Activated gamma-delta T cell (primary cell): Measurements from ENCODE around the gene BTBD7.

Experiments
- DNase-seq: peaks from one replicate; lab custom pipeline; 2025; lab: John Stamatoyannopoulos, UW

Gene BTBD7

DNA sequence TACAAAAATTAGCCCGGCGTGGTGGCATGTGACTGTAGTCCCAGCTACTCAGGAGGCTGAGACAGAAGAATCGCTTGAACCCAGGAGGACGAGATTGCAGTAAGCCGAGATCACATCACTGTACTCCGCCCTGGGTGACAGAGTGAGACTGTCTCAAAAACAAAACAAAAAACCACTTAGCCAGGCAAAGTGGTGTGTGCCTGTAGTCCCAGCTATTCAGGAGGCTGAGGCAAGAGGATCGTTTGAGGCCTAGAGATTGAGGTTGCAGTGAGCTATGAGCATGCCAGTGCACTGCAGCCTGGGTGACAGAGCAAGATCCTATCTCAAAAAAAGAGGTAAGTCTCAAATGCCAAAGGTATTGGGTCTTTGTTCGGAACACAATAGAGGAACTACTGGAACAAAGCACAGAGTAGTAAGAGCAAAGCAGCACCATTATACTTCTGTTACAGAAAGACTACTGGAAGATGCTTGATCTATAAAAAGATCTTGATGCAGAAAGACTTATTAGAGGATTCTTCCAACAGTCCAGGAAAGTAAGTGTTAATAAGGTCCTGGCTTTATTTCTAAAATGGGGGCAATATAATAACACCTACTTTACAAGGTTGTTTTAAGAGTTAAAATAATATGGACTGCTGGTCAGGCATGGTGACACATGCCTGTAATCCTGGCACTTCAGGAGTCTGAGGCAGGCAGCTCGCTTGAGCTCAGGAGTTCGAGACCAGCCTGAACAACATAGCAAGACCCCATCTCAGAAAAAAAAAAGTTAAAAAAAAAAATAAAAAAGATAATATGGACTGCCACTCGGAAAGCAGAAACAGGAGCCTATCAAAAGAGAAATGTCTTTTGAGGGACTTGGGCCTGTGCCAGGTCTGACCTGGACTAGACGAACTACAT lies 29.9 kb downstream of the BTBD7 start:
- DNase-seq = no peak

GRCh38 chr14:93301821-93302447 lies 30.9 kb downstream of the BTBD7 start:
- DNase-seq = no peak

DNA sequence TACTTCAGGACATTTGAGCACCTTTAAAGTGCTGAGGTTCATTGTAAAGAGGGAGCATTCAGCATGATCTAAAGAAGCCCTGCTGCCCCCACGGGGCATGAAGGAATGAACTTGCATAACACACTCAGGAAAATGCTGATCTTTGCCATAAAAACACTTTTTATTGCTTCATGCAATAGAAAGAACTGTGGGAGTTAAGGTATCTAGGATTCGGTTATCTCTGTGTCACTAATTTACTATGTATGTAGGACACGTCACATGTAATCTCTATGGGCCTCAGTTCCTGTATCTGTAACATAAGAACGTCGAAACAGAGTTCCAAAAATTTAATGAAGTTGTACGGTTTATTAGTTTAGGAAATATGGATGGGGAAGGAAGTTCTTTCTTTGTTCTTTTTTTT lies 33.0 kb downstream of the BTBD7 start:
- DNase-seq = no peak

DNA sequence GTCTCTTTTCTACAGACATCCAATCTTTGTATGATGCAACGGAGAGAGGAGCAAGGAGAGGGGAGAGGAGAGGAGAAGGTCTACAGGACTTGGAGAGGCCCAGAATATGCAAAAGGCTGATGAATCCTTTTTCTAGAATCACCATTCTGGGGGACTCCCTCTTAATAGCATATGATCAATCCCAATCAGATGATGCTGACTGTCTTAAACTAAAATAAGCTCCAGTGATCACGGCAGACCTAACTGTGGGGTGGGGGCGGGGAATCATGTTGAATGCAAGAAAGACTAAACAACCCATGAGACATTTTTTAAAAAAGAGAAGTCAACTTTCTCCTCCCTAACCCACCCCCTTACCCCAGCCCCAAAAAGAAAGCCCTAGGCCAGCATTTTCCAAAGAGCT lies 33.4 kb downstream of the BTBD7 start:
- no peak for DNase-seq

GRCh38 chr14:93295541-93296220 lies 37.2 kb downstream of the BTBD7 start:
- no peak for DNase-seq

DNA sequence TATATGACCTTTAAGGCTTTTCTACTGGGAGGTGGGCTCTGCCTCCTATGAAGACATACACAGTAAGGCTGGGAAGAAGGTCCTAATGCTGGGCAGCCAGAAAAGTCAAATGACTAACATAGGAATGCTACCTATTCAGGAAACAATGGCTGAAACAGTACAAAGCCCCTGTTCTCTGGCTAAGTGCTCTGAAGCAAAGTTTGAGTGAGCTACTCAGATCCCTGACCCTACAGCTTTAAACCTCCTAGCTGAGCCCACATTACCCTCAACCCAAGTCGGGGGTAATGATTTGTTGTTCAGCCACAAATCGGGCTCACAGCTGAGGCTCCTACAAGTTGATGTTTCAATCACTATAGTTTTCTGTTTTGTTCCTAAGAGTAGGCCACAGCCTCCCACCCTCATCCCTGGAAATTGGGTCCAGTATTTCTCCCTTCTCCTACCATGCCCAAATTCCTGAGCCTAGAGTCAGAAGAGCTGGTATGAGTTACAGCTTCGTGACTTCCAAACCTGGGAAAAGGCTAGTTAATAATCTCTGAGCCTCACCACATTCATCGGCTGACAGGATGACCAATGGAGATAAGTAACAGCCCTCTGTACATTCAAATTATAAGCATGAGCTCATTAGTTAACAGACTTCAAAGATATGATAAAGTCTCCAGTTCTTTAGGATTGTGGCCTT lies 46.5 kb downstream of the BTBD7 start:
- DNase-seq = no peak

DNA sequence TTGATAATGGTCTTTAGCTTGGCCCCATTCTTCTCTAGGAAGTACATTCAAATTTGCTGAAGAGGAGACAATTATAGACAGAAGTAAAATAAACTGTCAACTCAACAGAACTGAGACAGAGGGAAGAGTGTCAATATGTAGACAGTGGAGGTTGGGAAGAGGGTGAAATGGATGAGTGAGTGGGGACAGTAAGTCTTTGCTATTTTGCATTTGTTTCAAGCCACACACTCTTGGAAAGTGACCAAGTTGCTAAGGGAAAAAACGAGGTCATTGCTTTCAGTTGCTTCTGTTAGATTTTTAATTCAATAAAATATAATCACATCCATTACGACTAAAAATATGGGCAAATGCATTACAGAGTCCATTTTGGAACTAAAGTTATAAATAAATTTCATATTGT lies 47.8 kb downstream of the BTBD7 start:
- DNase-seq = no peak

- DNase-seq = no peak
These were observed 50.9 kb downstream of the BTBD7 start for GRCh38 chr14:93281937-93282336.

- DNase-seq = no peak
These were observed 52.1 kb downstream of the BTBD7 start for GRCh38 chr14:93280743-93281142.

DNA sequence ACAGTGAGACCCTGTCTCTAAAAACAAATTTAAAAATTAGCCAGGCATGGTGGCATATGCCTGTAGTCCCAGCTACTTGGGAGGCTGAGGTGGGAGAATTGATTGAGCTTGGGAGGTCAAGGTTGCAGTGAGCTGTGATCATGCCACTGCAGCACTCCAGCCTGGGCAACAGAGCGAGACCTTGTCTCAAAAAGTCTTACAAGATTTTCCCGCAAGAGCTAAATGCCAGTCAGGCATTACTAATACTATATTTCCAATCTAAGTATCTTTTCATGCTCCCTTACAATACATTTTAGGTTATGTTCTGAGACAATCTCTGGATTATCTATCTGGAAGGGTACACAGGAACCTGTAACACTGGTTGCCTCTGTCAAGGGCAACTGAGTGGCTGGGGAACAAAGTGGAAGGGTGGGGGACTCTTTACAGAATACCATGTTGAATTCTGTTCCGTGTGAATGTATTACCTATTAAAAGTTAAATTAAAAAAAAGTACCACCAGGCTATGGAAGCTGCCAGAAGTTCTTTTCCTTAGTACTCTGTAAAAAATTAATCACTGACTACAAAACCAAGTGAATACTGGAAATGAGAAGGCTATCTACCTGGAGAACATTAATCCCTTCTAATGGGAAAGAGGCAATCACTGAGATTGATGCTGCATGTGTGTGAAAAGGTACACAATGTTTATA lies 56.7 kb downstream of the BTBD7 start:
- DNase-seq = no peak

- DNase-seq = no peak
These were observed 58.6 kb downstream of the BTBD7 start for GRCh38 chr14:93274055-93274806.

DNA sequence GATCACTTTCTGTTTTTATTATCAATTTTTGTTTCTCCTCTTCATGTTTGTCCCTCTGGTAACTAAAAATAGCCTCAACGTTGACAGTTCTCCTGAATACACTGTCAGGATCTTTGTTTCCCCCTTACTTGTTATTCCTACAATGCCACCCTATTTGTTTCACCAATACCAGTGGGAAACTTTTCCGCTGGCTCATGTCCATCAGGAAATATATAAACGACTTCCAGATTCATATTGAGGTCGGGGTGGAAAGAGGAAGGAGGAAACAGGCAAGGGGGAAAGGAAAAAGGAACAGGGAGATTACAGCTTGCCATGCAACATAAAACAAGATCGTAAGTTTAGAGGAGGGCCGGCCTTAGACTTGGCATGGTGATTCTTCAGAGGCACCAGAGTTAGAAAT lies 61.7 kb downstream of the BTBD7 start:
- DNase-seq = no peak

DNA sequence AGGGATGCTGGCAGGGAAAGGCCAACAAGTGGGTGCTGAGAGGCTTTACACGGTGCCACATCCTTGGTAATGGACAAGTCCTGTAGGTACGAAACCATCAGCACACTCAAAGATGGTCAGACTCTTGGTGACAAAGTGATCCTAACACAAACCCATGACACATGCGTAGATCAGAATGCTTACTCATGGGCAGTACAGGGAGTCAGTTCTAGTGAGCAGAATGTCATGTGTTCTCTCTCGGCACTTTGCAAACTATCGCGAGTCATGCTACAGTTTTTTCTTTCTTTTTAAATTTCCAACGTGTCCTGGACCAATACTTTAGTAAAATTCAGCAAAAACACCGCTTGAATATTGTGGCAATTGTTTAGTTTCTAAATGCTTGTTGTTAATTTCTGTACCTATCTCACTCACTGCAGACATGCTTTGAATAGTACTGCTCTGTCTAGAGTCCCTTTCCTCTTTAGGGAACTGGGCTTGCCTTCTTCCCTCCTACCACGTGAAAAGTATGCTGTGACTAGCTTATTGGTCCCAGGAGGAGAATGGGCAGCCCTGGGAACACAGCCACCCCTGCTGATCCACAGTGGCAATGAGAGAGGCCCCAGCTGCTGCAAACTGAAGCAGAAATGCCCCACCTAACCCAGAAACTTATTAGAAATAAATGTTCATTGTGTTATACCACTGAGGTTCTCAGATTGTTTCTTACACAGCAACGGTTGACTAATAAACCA lies 63.3 kb downstream of the BTBD7 start:
- DNase-seq = no peak

DNA sequence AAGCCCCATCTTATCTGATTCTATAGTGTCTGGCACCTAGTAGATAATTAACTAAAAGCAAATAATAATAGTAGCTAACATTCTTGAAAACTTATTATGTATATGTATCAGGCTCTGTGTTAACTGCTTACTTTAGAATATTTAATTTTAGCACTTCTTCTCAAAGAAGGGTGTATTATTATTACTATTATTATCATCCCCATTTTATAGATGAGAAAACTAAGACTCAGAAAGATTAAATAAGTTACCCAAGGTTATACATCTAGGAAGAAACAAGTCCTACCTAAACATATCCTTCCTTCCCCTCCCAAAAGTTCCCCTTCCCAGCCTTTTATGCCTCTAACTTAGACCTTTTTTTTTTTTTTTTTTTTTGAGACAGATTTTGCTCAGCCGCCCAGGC lies 64.4 kb downstream of the BTBD7 start:
- no peak for DNase-seq

DNA sequence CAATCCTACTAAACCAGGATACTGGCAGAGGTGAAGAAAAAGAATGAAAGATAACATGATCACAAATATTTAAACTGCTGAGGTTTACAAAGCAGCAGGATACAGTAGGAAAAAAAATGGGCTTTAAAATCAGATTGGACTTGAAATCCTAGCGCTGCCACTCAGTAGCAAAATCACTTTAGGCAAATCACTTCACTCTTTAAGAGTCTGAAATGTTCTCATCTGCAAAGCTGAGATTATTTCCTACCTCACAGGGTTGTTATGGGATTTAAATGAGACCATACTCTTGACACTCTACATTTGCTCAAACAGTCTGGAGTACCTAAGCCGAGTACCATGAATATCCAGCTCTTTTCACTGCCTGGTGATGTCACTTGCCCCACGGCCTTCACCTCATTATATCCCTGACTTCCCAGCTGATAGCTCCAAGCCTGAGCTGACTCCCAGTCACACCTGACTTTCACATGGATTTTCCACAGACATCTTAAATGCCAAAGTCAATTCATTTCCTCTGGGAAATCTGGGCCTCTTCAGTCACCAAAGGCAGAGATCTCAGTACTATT lies 65.6 kb downstream of the BTBD7 start:
- DNase-seq = no peak

DNA sequence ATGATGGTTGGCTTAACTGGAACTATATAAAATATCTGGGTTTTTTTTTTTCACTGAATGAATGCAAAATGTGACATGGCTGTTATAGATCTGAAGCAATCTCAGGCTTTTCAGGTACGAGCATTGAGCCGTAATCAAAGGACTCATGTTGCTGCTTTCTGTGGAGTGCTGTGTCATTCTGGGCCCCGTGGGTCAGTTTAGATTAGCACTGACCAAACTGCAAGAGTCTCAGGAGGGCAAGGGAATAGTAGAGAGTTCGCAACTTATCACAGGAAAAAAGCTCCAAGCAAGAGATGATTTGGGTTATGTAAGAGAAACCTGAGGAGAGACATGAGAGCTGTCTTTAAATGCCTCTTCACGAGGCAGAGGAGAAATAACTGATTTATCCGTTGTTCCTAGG lies 66.7 kb downstream of the BTBD7 start:
- DNase-seq = no peak

GRCh38 chr14:93263416-93263815 lies 69.4 kb downstream of the BTBD7 start:
- DNase-seq = no peak

- DNase-seq = no peak
These were observed 70.4 kb downstream of the BTBD7 start for GRCh38 chr14:93262446-93262845.

DNA sequence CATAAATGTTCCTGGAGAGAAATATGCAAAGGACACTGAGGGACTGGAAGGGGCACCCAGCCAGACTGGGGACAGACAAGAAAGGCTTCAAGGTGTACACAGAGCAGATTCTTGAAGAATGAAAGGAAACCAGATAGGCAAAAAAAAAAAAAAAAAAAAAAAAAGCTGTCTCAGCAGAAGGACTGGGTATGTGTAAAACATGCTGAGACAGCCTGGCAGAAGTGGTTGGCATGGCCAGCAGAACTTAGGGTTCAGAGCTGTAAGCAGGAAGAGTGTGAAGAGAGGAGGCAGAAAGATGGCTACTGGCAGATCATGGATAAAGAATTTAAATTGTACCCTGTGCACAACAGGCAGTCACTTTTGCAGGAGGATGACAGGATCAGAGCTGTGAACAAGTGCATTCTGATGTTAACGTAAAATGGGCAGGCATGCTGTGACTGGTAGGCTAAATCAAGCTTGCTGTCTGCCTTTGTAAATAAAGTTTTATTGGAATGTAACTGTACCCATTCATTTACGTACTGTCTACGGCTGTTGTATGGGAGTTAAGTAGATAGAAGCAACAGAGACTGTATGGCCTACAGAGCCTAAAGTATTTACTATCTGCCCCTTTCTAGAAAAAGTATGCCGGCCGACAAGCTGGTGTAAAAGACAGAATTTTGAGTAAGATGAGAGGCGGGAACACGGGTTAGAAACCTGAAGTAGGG lies 83.6 kb downstream of the BTBD7 start:
- no peak for DNase-seq
